GM19438 (cell line): Measurements from ENCODE around the gene ZNF740.

ENCODE experiments used
- ATAC-seq: cut with Tn5 transposase; IDR thresholded peaks from one replicate; pipeline ENCODE4 v1.9.1; 2021; ENCODE audit warnings: low read depth; ENCODE audit not compliant: unreplicated experiment

Gene ZNF740

DNA sequence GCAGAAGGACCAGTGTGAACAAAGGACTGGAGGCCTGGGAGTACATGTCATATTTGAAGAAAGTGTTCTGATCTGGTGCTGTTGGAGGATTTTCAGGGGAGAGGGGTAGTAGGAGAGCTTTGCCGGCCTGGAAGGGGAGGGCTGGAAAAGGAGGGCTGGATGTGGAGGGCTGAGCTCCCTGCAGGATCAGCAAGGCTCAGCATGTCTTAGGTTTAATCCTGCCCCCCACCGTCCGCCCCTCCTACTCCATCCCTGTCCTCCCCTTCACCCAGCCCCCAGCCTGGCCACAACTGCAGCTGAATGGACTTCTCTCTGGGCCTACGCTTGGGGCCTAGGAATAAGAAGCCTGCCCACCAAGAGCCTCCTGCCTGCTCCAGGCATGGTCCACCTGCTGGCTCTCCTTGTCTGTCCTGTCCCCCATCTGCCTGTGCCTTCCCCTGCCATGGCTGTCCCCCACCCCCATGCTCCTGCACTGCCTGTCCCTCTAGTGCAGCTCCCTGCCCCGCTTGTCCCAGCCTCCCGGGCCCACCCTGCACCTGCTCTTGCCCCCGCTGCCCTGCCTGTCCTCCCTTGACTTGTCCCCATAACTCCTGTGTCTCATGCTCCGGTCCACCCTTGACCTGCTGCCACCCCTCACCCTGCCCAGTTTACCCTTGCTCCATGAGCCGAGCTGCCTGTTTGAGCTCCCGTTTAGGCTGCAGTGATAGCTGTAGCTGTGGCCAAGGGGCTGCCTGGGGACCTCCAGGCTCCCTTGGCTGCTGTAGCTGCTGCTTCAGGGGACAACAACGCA lies 61.3 kb downstream of the ZNF740 start:
- no peak for ATAC-seq

DNA sequence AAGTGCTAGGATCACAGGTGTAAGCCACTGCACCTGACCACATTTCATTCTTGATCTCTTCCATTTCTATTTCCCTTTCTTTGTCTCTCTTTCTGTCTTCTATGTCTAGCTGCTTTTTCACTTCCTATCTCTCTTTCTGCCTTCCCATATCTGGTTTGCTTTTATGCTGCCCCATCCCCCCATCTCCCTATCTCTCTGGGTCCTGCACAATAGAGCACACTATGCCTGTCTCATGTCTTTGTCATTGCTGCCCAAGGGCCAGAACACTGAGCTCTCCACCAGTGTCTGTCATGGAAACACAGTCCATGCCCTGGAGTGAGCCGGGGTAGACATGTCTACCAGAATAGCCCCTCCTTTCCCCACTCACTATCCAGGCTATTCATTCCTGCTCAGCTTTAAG lies 63.8 kb downstream of the ZNF740 start:
- ATAC-seq, result no peak
